ENCODE measurements around the gene PIK3R6. TPM values are rescaled to one million over a fixed set of nuclear protein-coding genes. Genes with fewer than 3 reads are reported as not detected.

The PIK3R6 gene
- total RNA-seq, 3 donors from 2014 or later, result 0.32 to 1.9 (median 1.7) TPM

DNA sequence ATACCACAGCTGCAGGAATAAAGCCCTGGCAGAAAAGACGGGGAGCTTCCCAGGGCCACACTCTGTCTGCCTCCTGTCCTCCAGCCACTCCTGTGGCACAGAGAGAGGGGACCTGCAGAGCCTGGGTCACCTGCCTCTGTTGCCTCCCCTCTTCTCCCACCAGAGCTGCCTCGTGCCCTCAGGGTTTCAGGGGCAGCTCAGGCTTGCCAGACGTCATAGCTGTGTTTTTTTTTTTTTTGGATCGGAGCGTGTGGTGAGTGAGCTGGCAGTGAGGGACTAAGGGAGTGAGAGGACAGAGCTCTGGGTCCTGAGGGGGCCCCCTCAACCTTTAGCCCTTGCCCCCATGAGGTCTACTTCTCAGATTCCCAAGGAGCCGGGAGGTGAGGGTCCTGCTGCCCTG, 2.1 kb downstream of the PIK3R6 start:
- Histone ChIP-seq H3K4me1 (ENCODE audit: low read depth) (no peaks in the 10 kb centered on the region), H3K9me3 (no peaks in the 10 kb centered on the region), H3K4me3 (no peak overlapping the region), H3K36me3 (ENCODE audit: low read depth) (no peaks in the 10 kb centered on the region)
- no peak for ATAC-seq
- no peak for TF ChIP-seq CTCF (IDR thresholded peaks at IDR 0.05)
- no peak for DNase-seq
- intact Hi-C loops (cut with DNase I, micrococcal nuclease), result no loop called here

DNA sequence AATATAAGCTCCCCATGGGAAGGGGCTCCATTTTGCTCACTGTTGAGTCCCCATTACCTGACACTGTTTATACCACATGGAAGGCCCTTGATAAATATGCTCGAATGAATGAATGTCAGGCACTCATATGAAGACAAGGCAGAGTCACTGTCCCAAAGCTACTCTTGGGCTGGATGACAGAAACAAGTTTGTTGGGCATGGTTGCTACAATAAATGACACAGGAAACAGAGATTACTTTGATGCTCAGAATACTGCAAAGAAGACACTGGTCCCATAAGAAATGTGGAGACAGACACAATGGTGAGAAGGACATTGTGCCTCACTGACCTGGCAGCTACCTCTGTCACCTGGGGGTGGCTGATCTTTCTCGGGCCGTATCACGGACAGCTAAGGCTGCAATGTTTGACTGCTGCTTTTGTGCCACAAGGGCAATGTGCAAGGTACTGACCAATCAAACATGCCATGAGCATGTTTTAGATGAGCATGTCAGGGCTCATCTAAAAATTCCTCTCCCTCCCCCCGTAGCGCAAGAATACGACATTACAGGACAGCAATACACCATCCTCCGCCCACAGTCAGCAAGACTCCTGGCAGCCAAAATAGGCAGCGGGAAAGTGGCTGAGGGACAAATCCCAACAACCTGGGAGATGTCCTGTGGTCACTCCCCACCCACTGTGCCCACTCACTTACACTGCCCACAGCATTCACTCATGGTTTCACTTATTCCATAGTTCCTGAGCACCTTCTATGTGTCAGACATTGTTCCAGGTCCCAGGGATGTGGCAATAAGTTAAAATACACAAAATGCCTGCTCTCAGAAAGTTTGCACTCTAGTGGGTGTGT, 5.0 kb downstream of the PIK3R6 start:
- Histone ChIP-seq H3K36me3 (ENCODE audit: low read depth) (no peaks in the 10 kb centered on the region), H3K4me1 (ENCODE audit: low read depth) (no peaks in the 10 kb centered on the region), H3K9me3 (no peaks in the 10 kb centered on the region), H3K4me3 (no peak overlapping the region)
- intact Hi-C loops (cut with DNase I, micrococcal nuclease), result loop anchor here in 1 of 2 donors (5.0 kb wide), 1 partner anchor 85 kb away; no protein-coding TSS in a partner anchor
- DNase-seq (no peak), ATAC-seq (no peak)
- no peak for TF ChIP-seq CTCF (IDR thresholded peaks at IDR 0.05)

DNA sequence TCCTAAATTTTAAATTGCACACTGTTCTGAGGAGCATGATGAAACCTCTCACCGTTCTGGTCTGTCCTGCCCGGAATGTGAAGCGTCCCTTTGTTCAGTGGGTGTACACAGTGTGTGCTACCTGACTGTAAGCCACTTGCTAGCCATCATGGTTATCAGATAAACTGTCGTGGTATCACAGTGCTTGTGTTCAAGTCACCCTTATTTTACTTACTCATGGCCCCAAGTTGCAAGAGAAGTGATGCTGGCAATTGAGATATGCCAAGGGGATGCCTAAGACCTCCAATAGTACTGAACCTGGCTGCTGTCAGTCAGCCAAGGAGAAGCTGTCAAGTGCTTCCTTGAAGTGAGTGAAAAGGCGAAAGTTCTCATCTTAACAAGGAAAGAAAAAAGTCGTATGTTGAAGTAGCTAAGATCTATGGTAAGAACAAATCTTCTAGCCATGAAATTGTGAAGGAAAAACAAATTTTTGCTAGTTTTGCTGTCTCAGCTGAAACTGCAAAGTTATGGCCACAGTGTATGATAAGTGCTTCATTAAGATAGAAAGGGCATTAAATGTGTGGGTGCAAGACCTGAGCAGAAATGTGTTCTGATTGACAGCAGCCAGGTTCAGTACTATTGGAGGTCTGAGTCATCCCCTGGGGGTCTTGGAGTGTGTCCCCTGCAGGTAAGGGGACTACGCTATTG, 5.8 kb downstream of the PIK3R6 start:
- Histone ChIP-seq H3K4me1 (ENCODE audit: low read depth) (no peaks in the 10 kb centered on the region), H3K36me3 (ENCODE audit: low read depth) (no peaks in the 10 kb centered on the region), H3K9me3 (no peaks in the 10 kb centered on the region), H3K4me3 (no peak overlapping the region)
- DNase-seq, result no peak
- intact Hi-C loops (cut with DNase I, micrococcal nuclease), result loop anchor here in 1 of 2 donors (5.0 kb wide), 1 partner anchor 86 kb away; no protein-coding TSS in a partner anchor
- ATAC-seq, result no peak
- TF ChIP-seq CTCF (IDR thresholded peaks at IDR 0.05), result no peak

DNA sequence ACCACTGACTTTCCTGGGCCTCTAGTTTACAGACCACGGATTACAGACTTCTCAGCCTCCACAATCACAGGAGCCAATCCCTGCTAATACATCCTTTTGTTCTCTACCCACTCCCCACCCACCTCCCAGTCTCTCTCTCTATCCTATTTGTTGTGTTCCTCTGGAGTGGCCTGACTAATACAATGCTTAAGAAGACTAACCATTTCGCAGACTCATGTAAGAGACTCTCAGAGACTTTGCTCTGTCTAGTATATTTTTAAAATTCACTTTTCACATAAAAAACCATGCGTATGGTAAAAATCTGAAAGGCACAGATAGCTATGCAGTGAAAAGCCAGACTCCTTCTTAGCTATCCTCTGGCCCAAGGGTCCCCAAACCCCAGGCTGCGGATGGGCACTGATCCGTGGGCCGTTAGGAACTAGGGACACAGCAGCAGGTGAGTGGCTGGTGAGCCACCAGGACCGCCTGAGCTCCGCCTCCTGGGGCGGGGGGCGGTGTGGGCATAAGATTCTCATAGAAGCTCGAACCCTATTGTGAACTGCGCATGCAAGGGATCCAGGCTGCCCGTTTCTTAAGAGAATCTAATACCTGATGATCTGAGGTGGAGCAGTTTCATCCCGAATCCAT, 7.6 kb downstream of the PIK3R6 start:
- H3K4me3 ChIP-seq, result no peak overlapping the region
- H3K9me3 ChIP-seq, result no peaks in the 10 kb centered on the region
- DNase-seq (no peak), ATAC-seq (no peak)
- H3K4me1 ChIP-seq (ENCODE audit: low read depth), result no peaks in the 10 kb centered on the region
- intact Hi-C loops (cut with DNase I, micrococcal nuclease), result loop anchor here in 1 of 2 donors (5.0 kb wide), 1 partner anchor 87 kb away; no protein-coding TSS in a partner anchor
- no peak for TF ChIP-seq CTCF (IDR thresholded peaks at IDR 0.05)
- H3K36me3 ChIP-seq (ENCODE audit: low read depth), result no peaks in the 10 kb centered on the region

DNA sequence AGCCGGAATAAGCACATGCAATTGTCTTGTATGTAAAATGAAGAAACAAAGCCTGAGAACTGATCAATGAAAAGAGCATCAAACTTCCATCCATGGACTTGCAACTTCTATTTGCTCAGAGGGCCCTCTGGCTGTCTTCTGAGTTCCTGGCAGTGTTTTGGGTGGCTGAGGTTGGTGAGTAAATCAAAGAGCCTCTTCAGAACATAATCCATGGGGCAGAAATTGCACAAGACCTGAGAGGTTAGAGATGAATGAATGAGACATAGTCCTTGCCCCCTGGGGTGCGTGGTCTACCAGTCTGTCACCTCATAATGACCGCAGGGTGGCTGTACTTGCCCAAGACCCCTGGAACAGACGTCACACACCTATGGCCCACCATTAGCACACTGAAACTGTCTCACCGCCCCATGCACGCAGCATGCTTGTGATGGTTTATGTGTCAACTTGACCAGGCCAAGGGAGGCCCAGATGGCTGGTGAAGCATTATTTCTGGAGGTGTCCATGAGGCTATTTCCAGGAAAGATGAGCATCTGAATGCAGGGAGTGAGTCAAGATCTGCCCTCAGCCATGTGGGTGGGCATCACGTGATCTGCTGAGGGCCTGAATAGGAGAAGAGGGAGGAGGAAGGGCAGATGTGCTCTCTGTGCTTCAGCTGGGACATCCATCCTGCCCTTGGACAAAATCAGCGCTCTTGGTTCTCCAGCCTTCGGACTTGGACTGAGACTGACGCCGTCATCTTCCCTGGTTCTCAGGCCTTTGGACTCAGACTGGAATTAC, 8.3 kb downstream of the PIK3R6 start:
- H3K36me3 ChIP-seq (ENCODE audit: low read depth), result no peaks in the 10 kb centered on the region
- no peak for DNase-seq
- no peak overlapping the region for H3K4me3 ChIP-seq
- ATAC-seq, result peak; percentile 42
- no peaks in the 10 kb centered on the region for H3K4me1 ChIP-seq (ENCODE audit: low read depth)
- intact Hi-C loops (cut with DNase I, micrococcal nuclease), result no loop called here
- H3K9me3 ChIP-seq, result no peaks in the 10 kb centered on the region
- no peak for TF ChIP-seq CTCF (IDR thresholded peaks at IDR 0.05)

Measured in mucosa of descending colon (tissue), 3 donors.